Esophagus muscularis mucosa (tissue), 4 donors: ENCODE measurements around the gene NUP50.

Experiments
- CTCF ChIP-seq, 3 experiments: fragments of 200-600 bp in 2 of 3; fragments of 450-650 bp in 1 of 3; sonication (generic) in 2 of 3; IDR thresholded peaks; one replicate each; pipeline ENCODE4 v1.5.1; 2017 to 2019; ENCODE audit warnings: antibody characterized with exemption in 3 of 3, mild to moderate bottlenecking in 2 of 3, moderate library complexity in 1 of 3
- EP300 ChIP-seq: sonication (generic); formaldehyde crosslinking; IDR thresholded peaks from one replicate; pipeline ENCODE4 v1.6.1; 2017; ENCODE audit warnings: antibody characterized with exemption
- POLR2A ChIP-seq: fragments of 450-650 bp; IDR thresholded peaks from one replicate; pipeline ENCODE4 v1.6.1; 2017; ENCODE audit warnings: antibody characterized with exemption, moderate library complexity, mild to moderate bottlenecking, low read depth

- TF ChIP-seq CTCF (IDR thresholded peaks at IDR 0.05) (no peak), POLR2A (no peak), EP300 (no peak)
Observed at GRCh38 chr22:45223304-45224117, 59.8 kb downstream of the NUP50 start.
